K562 (cell line): ENCODE results near the gene CCR7. TPM values are rescaled to one million over a fixed set of nuclear protein-coding genes. Genes with fewer than 3 reads are reported as not detected.

Experiments used
- BCL6 ChIP-seq: fragments of 250-450 bp; sonication (Bioruptor Pico); IDR thresholded peaks from 2 replicates; pipeline ENCODE4 v1.4.0; 2020
- MTF1 ChIP-seq: fragments of 250-450 bp; sonication (Bioruptor Pico); IDR thresholded peaks from 2 replicates; pipeline ENCODE4 v1.9.0; 2021; ENCODE audit warnings: moderate library complexity, mild to moderate bottlenecking, inconsistent platforms, borderline replicate concordance
- RBM25 ChIP-seq: fragments of 200-400 bp; formaldehyde crosslinking; IDR thresholded peaks from 2 replicates; pipeline ENCODE4 v1.6.1; 2018; ENCODE audit warnings: low read length, low read depth, moderate library complexity; ENCODE audit not compliant: severe bottlenecking
- polyA plus RNA-seq, 8 experiments: library from polyadenylated mRNA; depleted of rRNA in 4 of 8; stranded (reverse) in 5 of 8; unstranded in 3 of 8; fragments of >200 nt; fragmentation: Nextera tagmentation in 2 of 8; fragmentation: Illumina TruSeq in 1 of 8; extraction: Ambion mirVana in 2 of 8; extraction: Trizol in 1 of 8; gene quantifications; 2 replicates each; pipeline versions ENCODE4 v1.2.1 to v1.2.3, GENCODE V29; 2011 to 2014; ENCODE audit warnings: inconsistent platforms in 1 of 8, missing spikeins in 1 of 8
- total RNA-seq, 7 experiments: library from RNA; depleted of rRNA in 6 of 7; stranded (reverse); fragments of >200 nt in 6 of 7; fragmentation: Illumina TruSeq in 2 of 7; extraction: Trizol in 2 of 7; gene quantifications; 2 replicates each; pipeline versions ENCODE4 v1.2.1 to v1.2.3, GENCODE V29; 2011 to 2021; ENCODE audit warnings: low replicate concordance in 1 of 7
- TF ChIP-seq, protein P1 (sequence below), 2 experiments: fragments of 450-650 bp; formaldehyde crosslinking in 1 of 2; IDR thresholded peaks; 2 replicates each; pipeline versions ENCODE4 v1.4.0 to v1.6.1; 2014 to 2020; ENCODE audit warnings: mild to moderate bottlenecking in 2 of 2, borderline replicate concordance in 1 of 2, low read depth in 1 of 2
- TF ChIP-seq, protein P2 (sequence below): fragments of 450-650 bp; IDR thresholded peaks from 2 replicates; pipeline ENCODE4 v1.6.1; 2014; ENCODE audit warnings: low read depth, mild to moderate bottlenecking, moderate library complexity, borderline replicate concordance

Gene CCR7
- total and polyA plus RNA-seq, 9 of the 15 experiments (the other 6 are each of a cell fraction or from before 2014, with no cell fraction given) = 0.14 to 1.4 (median 0.56) TPM

DNA sequence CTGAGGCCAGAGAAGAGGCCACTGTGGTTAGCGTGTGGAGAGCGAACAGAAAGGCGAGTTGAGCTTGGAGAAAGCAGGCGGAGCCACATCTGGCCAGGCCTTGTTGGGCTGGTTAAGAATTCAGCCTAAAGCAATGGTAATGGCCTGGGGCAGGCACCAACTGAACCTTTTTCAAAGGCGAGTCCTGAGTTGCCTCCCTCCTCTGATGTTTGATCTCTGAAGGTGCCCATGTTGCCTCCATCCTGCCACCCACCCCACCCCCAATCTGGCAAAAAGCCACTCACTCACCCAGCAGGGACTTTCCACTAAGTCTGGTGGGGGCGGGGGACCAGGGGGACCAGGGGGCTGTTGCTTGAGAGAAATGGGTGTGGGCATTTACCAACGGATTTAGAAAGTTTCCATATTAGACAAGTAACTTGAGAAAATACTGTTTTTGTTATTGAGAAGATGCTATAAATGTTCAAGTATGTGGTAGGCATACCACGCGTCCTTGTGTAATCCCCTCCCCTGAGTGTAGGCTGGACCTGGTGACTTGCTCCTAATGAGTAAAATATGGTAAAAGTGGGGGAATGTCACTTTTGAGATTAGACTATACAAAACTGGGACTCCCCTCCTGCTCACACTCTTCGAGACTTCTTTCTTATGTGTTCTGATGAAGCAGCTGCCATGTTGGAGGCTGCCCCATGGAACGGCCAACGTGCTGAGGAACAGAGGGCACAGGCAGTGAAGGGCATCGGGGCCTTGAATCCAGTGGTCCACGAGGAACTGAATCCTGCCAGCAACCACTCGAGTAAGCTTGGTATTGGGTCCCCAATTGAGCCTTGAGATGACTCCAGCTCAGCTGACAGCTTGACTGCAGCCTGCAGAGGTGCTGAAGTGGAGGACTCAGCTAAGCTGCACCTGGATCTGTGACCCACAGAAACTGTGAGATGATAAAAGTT is 34.0 kb downstream of the CCR7 start (continued):
- TF ChIP-seq, protein P1, sequence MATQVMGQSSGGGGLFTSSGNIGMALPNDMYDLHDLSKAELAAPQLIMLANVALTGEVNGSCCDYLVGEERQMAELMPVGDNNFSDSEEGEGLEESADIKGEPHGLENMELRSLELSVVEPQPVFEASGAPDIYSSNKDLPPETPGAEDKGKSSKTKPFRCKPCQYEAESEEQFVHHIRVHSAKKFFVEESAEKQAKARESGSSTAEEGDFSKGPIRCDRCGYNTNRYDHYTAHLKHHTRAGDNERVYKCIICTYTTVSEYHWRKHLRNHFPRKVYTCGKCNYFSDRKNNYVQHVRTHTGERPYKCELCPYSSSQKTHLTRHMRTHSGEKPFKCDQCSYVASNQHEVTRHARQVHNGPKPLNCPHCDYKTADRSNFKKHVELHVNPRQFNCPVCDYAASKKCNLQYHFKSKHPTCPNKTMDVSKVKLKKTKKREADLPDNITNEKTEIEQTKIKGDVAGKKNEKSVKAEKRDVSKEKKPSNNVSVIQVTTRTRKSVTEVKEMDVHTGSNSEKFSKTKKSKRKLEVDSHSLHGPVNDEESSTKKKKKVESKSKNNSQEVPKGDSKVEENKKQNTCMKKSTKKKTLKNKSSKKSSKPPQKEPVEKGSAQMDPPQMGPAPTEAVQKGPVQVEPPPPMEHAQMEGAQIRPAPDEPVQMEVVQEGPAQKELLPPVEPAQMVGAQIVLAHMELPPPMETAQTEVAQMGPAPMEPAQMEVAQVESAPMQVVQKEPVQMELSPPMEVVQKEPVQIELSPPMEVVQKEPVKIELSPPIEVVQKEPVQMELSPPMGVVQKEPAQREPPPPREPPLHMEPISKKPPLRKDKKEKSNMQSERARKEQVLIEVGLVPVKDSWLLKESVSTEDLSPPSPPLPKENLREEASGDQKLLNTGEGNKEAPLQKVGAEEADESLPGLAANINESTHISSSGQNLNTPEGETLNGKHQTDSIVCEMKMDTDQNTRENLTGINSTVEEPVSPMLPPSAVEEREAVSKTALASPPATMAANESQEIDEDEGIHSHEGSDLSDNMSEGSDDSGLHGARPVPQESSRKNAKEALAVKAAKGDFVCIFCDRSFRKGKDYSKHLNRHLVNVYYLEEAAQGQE (IDR thresholded peaks at IDR 0.05; ENCODE audit: borderline replicate concordance) = no peak
- TF ChIP-seq, protein P1 (CRISPR knock-in tag; IDR thresholded peaks at IDR 0.05; ENCODE audit: low read depth) = no peak
- TF ChIP-seq MTF1 (CRISPR knock-in tag) = no peak
- no peak for TF ChIP-seq BCL6 (CRISPR knock-in tag)
- TF ChIP-seq, protein P2, sequence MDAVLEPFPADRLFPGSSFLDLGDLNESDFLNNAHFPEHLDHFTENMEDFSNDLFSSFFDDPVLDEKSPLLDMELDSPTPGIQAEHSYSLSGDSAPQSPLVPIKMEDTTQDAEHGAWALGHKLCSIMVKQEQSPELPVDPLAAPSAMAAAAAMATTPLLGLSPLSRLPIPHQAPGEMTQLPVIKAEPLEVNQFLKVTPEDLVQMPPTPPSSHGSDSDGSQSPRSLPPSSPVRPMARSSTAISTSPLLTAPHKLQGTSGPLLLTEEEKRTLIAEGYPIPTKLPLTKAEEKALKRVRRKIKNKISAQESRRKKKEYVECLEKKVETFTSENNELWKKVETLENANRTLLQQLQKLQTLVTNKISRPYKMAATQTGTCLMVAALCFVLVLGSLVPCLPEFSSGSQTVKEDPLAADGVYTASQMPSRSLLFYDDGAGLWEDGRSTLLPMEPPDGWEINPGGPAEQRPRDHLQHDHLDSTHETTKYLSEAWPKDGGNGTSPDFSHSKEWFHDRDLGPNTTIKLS = no peak
- peak; percentile 55 for TF ChIP-seq RBM25
- TF ChIP-seq, all 486 proteins: peak for 2
